GM13977 (cell line): ENCODE data around the gene ADPRS.

Source experiments
- DNase-seq: peaks from one replicate; pipeline ENCODE4 v3.0.0; 2012; ENCODE audit warnings: low spot score
- in situ Hi-C: fragments of 300-500 bp; cut with MboI; formaldehyde crosslinking; loops from one replicate; pipeline ENCODE4 v1.12.0; 2022; ENCODE audit warnings: low sequenced_read_pairs, low pct_unique_long_range_greater_than_20kb, mixed read lengths, inconsistent platforms; ENCODE audit not compliant: unreplicated experiment
- TF ChIP-seq, protein P1 (sequence below): IDR thresholded peaks from 2 replicates; pipeline ENCODE4 v1.5.1; 2012; ENCODE audit warnings: mild to moderate bottlenecking, control low read depth; ENCODE audit not compliant: insufficient read depth; ENCODE audit errors: extremely low read depth, missing control alignments

The ADPRS gene

DNA sequence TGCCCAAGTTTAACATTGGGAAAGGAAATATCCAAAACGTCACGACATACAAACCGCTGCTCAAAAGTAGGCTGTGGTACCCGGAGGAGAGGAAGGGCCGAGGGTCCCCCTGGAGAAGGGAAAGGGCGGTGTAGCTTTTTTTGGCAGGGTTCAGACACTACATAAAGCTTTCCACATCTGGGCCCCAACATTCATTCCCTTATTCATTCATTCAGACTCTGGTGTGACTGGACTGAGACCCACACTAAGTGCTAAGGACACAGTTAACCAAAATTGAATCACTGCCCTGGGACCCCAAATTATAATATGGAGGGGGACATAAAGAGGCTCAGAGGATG, 46.6 kb downstream of the ADPRS start:
- no peak for DNase-seq
- TF ChIP-seq, protein P1, sequence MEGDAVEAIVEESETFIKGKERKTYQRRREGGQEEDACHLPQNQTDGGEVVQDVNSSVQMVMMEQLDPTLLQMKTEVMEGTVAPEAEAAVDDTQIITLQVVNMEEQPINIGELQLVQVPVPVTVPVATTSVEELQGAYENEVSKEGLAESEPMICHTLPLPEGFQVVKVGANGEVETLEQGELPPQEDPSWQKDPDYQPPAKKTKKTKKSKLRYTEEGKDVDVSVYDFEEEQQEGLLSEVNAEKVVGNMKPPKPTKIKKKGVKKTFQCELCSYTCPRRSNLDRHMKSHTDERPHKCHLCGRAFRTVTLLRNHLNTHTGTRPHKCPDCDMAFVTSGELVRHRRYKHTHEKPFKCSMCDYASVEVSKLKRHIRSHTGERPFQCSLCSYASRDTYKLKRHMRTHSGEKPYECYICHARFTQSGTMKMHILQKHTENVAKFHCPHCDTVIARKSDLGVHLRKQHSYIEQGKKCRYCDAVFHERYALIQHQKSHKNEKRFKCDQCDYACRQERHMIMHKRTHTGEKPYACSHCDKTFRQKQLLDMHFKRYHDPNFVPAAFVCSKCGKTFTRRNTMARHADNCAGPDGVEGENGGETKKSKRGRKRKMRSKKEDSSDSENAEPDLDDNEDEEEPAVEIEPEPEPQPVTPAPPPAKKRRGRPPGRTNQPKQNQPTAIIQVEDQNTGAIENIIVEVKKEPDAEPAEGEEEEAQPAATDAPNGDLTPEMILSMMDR: no peak
- in situ Hi-C loops: loop anchor here (25.0 kb wide), 1 partner anchor 277 kb away; no protein-coding TSS in a partner anchor

DNA sequence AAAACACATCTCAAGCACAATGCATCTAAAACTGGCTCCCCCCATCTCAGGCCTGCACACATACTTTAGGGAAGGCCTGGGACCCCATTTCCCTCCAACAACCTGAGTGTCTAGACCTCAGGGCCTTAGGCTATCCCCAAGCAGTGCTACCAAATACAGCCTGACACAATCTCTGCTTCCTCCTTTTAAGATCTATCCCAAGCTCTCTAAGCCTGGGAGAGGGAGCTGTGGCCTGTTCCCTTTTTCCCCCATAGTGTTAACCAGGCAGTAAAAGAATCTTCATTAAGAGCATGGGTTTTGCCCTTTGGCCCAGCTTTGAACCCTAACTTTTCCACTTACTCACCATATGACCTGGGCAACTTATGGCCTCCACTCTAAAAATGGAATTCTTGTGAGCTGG, 47.1 kb downstream of the ADPRS start:
- TF ChIP-seq, protein P1: no peak
- in situ Hi-C loops: loop anchor here (25.0 kb wide), 1 partner anchor 277 kb away; no protein-coding TSS in a partner anchor
- DNase-seq: no peak

DNA sequence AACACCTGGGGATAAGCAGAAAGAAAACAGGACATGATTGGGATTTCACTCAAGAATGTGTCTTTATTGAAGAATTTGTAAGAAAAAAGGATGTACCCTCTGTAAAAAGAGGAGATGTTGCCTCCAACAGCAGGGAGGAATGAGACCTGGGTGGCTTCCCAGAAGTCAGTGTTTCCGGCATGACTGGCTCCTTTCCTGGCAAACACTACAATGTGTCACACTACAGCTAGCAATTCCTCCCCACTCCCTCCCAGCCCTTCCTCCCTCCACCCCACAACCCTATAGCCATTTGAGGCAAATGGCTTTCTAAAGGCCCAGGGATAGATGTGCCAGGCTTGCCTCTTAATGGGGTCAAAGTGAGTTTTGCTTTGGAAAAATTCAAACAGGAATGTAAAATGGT, 47.8 kb downstream of the ADPRS start:
- DNase-seq: no peak
- TF ChIP-seq, protein P1: no peak
- in situ Hi-C loops: loop anchor here (25.0 kb wide), 1 partner anchor 276 kb away; no protein-coding TSS in a partner anchor

DNA sequence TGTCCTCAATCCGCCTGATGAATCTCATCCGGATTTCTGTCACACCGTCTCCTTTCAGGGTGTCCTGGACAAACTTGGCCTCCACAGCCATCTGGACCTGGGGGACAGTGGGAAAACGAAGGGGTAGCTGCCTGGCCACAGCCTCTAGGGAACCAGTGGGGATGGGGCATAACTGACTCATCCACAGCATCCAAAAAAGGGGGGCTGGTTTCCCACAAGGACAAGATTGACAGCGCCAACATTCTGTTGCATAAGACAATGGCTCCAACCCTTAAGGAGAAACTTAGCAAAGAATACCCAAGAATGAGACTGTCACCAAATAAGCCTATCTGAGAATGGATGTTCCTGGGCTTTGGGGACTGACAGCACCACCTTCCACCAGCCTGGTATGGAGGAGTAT, 48.5 kb downstream of the ADPRS start:
- TF ChIP-seq, protein P1: no peak
- no peak for DNase-seq
- in situ Hi-C loops: loop anchor here (25.0 kb wide), 1 partner anchor 275 kb away; no protein-coding TSS in a partner anchor

DNA sequence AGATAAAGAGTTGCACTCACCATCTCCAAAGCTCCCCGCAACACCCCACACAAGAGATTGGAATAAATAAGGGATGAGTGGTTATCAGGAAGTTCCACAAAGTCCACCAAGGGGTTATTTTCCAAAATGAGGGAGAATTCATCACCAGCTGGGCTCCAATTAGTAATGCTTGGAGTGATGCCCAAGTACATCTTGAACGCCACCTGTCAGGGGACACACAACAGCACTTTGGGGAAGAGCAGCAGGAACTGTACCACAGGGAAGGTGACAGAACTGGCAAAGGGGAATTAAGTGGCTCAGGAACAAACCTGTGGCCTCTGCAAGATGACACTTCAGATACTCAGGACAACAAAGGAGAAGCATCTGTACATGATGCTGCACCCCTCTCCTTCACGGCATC, 49.1 kb downstream of the ADPRS start:
- DNase-seq: no peak
- TF ChIP-seq, protein P1: no peak
- in situ Hi-C loops: loop anchor here (25.0 kb wide), 1 partner anchor 275 kb away; no protein-coding TSS in a partner anchor

DNA sequence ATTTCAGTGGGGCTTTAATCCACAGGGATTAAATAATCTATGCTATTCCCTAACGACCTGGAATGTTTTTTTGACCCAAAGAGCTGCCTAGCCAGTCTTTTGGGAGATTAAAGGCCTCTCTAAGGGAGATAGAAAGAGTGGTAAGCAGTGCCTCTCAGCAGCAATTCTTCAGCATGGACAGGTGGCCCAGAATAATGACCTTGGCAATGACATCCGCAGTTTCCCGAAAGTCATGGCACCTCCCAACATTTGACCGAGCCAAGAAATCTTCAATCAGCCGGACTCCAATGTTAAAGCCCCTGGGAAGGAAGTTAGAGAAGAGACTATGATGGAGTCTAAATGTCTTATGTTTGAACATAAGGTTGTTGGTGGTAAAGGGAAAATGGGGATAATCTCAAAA, 50.8 kb downstream of the ADPRS start:
- TF ChIP-seq, protein P1: no peak
- no peak for DNase-seq
- in situ Hi-C loops: loop anchor here (25.0 kb wide), 1 partner anchor 273 kb away; no protein-coding TSS in a partner anchor
